T-helper 2 cell treated with Interferon-gamma antibody and Interleukin-4, amounts not matched to agents 5 μg/mL and 100 μg/mL, for 36 hours (primary cell): ENCODE results near the gene FUS.
"Not testable (repeated sequence)": the region's sequence is repeated elsewhere in the genome, so short reads cannot be mapped to it uniquely, and the experiment has no call there.

Source experiments
- DNase-seq: peaks from one replicate; pipeline ENCODE4 v3.0.0; 2021; ENCODE audit warnings: low spot score
- H3K27ac Mint-ChIP-seq: one replicate; pipeline ENCODE4 v1.8.0; 2021; ENCODE audit warnings: mild to moderate bottlenecking, mixed read lengths
- H3K27me3 Mint-ChIP-seq: one replicate; pipeline ENCODE4 v1.8.0; 2021; ENCODE audit warnings: low read depth, mixed read lengths
- H3K36me3 Mint-ChIP-seq: one replicate; pipeline ENCODE4 v1.8.0; 2021; ENCODE audit warnings: low read depth, mixed read lengths
- H3K4me1 Mint-ChIP-seq: one replicate; pipeline ENCODE4 v1.8.0; 2021; ENCODE audit warnings: low read depth, mixed read lengths
- H3K4me3 Mint-ChIP-seq: one replicate; pipeline ENCODE4 v1.8.0; 2022; ENCODE audit warnings: mild to moderate bottlenecking, moderate library complexity, mixed read lengths
- H3K9me3 Mint-ChIP-seq: one replicate; pipeline ENCODE4 v1.8.0; 2021; ENCODE audit warnings: mixed read lengths

The FUS gene

GRCh38 chr16:31196324-31197088 is 16.6 kb downstream of the FUS start:
- Mint-ChIP-seq H3K27ac (no peak overlapping the region), H3K9me3 (no peaks in the 10 kb centered on the region), H3K27me3 (no peaks in the 10 kb centered on the region), H3K4me1 (peaks cover 40% of the 10 kb centered on the region), H3K4me3 (no peak overlapping the region), H3K36me3 (peaks cover 59% of the 10 kb centered on the region)
- DNase-seq = no peak

- peaks cover 43% of the 10 kb centered on the region for H3K4me1 Mint-ChIP-seq
- H3K36me3 Mint-ChIP-seq = peaks cover 51% of the 10 kb centered on the region
- peak overlapping the region; percentile 51 for H3K27ac Mint-ChIP-seq
- no peak overlapping the region for H3K4me3 Mint-ChIP-seq
- DNase-seq = no peak
- no peaks in the 10 kb centered on the region for H3K27me3 Mint-ChIP-seq
- no peaks in the 10 kb centered on the region for H3K9me3 Mint-ChIP-seq
Observed at GRCh38 chr16:31198207-31198882, 18.4 kb downstream of the FUS start.

- Mint-ChIP-seq H3K4me3 (peak overlapping the region; percentile 8), H3K4me1 (peaks cover 44% of the 10 kb centered on the region), H3K27ac (peak overlapping the region; percentile 52), H3K9me3 (no peaks in the 10 kb centered on the region), H3K27me3 (no peaks in the 10 kb centered on the region), H3K36me3 (peaks cover 43% of the 10 kb centered on the region)
- no peak for DNase-seq
Observed at GRCh38 chr16:31199430-31200041, 19.6 kb downstream of the FUS start.

GRCh38 chr16:31200111-31200510 is 20.2 kb downstream of the FUS start:
- H3K4me3 Mint-ChIP-seq = peak overlapping the region; percentile 8
- not testable (repeated sequence) for H3K9me3 Mint-ChIP-seq, DNase-seq, H3K27me3 Mint-ChIP-seq
- peak overlapping the region; percentile 52 for H3K27ac Mint-ChIP-seq
- peaks cover 48% of the 10 kb centered on the region for H3K4me1 Mint-ChIP-seq
- H3K36me3 Mint-ChIP-seq = peaks cover 38% of the 10 kb centered on the region

GRCh38 chr16:31200821-31201568 is 21.1 kb downstream of the FUS start:
- H3K27me3 Mint-ChIP-seq = no peaks in the 10 kb centered on the region
- peak overlapping the region; percentile 80 for H3K27ac Mint-ChIP-seq
- H3K4me1 Mint-ChIP-seq = peaks cover 48% of the 10 kb centered on the region
- H3K9me3 Mint-ChIP-seq = no peaks in the 10 kb centered on the region
- peak overlapping the region; percentile 90 for H3K4me3 Mint-ChIP-seq
- H3K36me3 Mint-ChIP-seq = peaks cover 32% of the 10 kb centered on the region
- peak; percentile 56 for DNase-seq

- Mint-ChIP-seq H3K27ac (peak overlapping the region; percentile 84), H3K9me3 (no peaks in the 10 kb centered on the region), H3K27me3 (peaks cover 5% of the 10 kb centered on the region), H3K36me3 (peaks cover 25% of the 10 kb centered on the region), H3K4me1 (peaks cover 47% of the 10 kb centered on the region), H3K4me3 (peak overlapping the region; percentile 90)
- no peak for DNase-seq
Observed at GRCh38 chr16:31201582-31202413, 21.9 kb downstream of the FUS start.

- H3K4me3 Mint-ChIP-seq = peak within 1 kb of the TSS; percentile 90
- peak within 1 kb of the TSS; percentile 84 for H3K27ac Mint-ChIP-seq
- H3K9me3 Mint-ChIP-seq = no peaks in the 10 kb centered on the region
- peaks cover 9% of the 10 kb centered on the region for H3K27me3 Mint-ChIP-seq
- peaks cover 46% of the 10 kb centered on the region for H3K4me1 Mint-ChIP-seq
- DNase-seq = peak; percentile 37
- peaks cover 21% of the 10 kb centered on the region for H3K36me3 Mint-ChIP-seq
Observed at GRCh38 chr16:31202414-31203375, 22.8 kb downstream of the FUS start, which contains the start of gene PYCARD. Gene PYCARD, minus strand, starts transcription at chr16:31202760. Its CDS starts 70 bp downstream, at chr16:31202690.

- Mint-ChIP-seq H3K36me3 (peaks cover 11% of the 10 kb centered on the region), H3K9me3 (no peaks in the 10 kb centered on the region), H3K27ac (no peak overlapping the region), H3K4me1 (peaks cover 29% of the 10 kb centered on the region), H3K4me3 (no peak overlapping the region), H3K27me3 (peaks cover 9% of the 10 kb centered on the region)
- DNase-seq = no peak
Observed at GRCh38 chr16:31204871-31205666, 25.1 kb downstream of the FUS start.

GRCh38 chr16:31206776-31207175 is 26.8 kb downstream of the FUS start:
- Mint-ChIP-seq H3K27ac (no peak overlapping the region), H3K9me3 (no peaks in the 10 kb centered on the region), H3K4me3 (no peak overlapping the region)

GRCh38 chr16:31213342-31213741 is 33.4 kb downstream of the FUS start:
- Mint-ChIP-seq H3K36me3 (no peaks in the 10 kb centered on the region), H3K27me3 (peaks cover 39% of the 10 kb centered on the region), H3K4me1 (peaks cover 23% of the 10 kb centered on the region), H3K4me3 (no peak overlapping the region), H3K27ac (no peak overlapping the region), H3K9me3 (no peaks in the 10 kb centered on the region)
- DNase-seq = no peak

More at GRCh38 chr16:31206776-31207175, 26.8 kb downstream of the FUS start:
- peaks cover 24% of the 10 kb centered on the region for H3K4me1 Mint-ChIP-seq
- no peak for DNase-seq
- peaks cover 9% of the 10 kb centered on the region for H3K27me3 Mint-ChIP-seq
- peaks cover 3% of the 10 kb centered on the region for H3K36me3 Mint-ChIP-seq

GRCh38 chr16:31213877-31214707 is 34.2 kb downstream of the FUS start, which contains the start of gene TRIM72:
Gene TRIM72, plus strand, starts transcription at chr16:31214119. Its CDS starts 620 bp downstream, at chr16:31214739.
- H3K27me3 Mint-ChIP-seq = peaks cover 45% of the 10 kb centered on the region
- H3K4me3 Mint-ChIP-seq = peak within 1 kb of the TSS; percentile 29

More at GRCh38 chr16:31213877-31214707, 34.2 kb downstream of the FUS start, which contains the start of gene TRIM72:
- Mint-ChIP-seq H3K4me1 (peaks cover 23% of the 10 kb centered on the region), H3K9me3 (no peaks in the 10 kb centered on the region), H3K36me3 (no peaks in the 10 kb centered on the region), H3K27ac (no peak within 1 kb of the TSS)
- no peak for DNase-seq
